ENCODE measurements around the gene VSTM2L. TPM values are rescaled to one million over a fixed set of nuclear protein-coding genes. Genes with fewer than 3 reads are reported as not detected.

The VSTM2L gene
- total and polyA plus RNA-seq, 2 of the 13 experiments (the other 11 are each of a cell fraction or from before 2014, with no cell fraction given): not detected

GRCh38 chr20:37901240-37901639 is 1.7 kb upstream of the VSTM2L start (continued):
- no peak for TF ChIP-seq SNRNP70 (IDR thresholded peaks at IDR 0.05; ENCODE audit: low read depth, low read length)
- no peak for TF ChIP-seq NAIF1 (CRISPR knock-in tag; IDR thresholded peaks at IDR 0.05; ENCODE audit: borderline replicate concordance)
- TF ChIP-seq KAT8 (CRISPR knock-in tag; IDR thresholded peaks at IDR 0.05): no peak
- TF ChIP-seq PRDM10 (CRISPR knock-in tag; IDR thresholded peaks at IDR 0.05; ENCODE audit: low read depth): no peak
- no peak for TF ChIP-seq TRAFD1 (CRISPR knock-in tag; IDR thresholded peaks at IDR 0.05; ENCODE audit: borderline replicate concordance)
- TF ChIP-seq NFRKB (IDR thresholded peaks at IDR 0.05): no peak
- no peak for TF ChIP-seq ZNF512B (CRISPR knock-in tag; IDR thresholded peaks at IDR 0.05; ENCODE audit: borderline replicate concordance)
- TF ChIP-seq ZNF557 (CRISPR knock-in tag; IDR thresholded peaks at IDR 0.05): 0 out of 2 replicates have a peak, but pooled peaks have one; percentile 26
- TF ChIP-seq KDM1A (CRISPR knock-in tag; IDR thresholded peaks at IDR 0.05): no peak
- no peak; the same call in 1 of the 2 replicates for TF ChIP-seq WIZ (CRISPR knock-in tag; IDR thresholded peaks at IDR 0.05)
- TF ChIP-seq ZNF556 (CRISPR knock-in tag; IDR thresholded peaks at IDR 0.05; ENCODE audit: borderline replicate concordance): no peak
- no peak for TF ChIP-seq ZBTB49 (CRISPR knock-in tag; IDR thresholded peaks at IDR 0.05; ENCODE audit: borderline replicate concordance)
- no peak for TF ChIP-seq ZNF274 (CRISPR knock-in tag; IDR thresholded peaks at IDR 0.05)
- TF ChIP-seq ZNF468 (CRISPR knock-in tag; IDR thresholded peaks at IDR 0.05): no peak
- no peak for TF ChIP-seq ZBTB34 (CRISPR knock-in tag; IDR thresholded peaks at IDR 0.05)
- no peak for TF ChIP-seq HMG20A (CRISPR knock-in tag; IDR thresholded peaks at IDR 0.05; ENCODE audit: borderline replicate concordance)
- no peak for TF ChIP-seq TAF1 (CRISPR knock-in tag; IDR thresholded peaks at IDR 0.05)
- no peak for TF ChIP-seq ZNF580 (CRISPR knock-in tag; IDR thresholded peaks at IDR 0.05; ENCODE audit: borderline replicate concordance, low read depth)

Data from HepG2 (cell line).